GM12878 (cell line): ENCODE measurements around the gene ALDH3B2. TPM values are rescaled to one million over a fixed set of nuclear protein-coding genes. Genes with fewer than 3 reads are reported as not detected.

Experiments
- ATAC-seq: fragments of 200-7000 bp; cut with Tn5 transposase; 3 replicates; pipeline ENCODE4 v1.9.1; 2020; ENCODE audit warnings: mild to moderate bottlenecking, moderate library complexity
- BruUV-seq: library from RNA; stranded (reverse); fragments of 400-500 nt; replicated peaks from 2 replicates; lab custom pipeline; 2021; lab: Mats Ljungman, UMichigan
- CTCF ChIA-PET: fragments of 300-600 bp; sonication (Branson Sonifier 250); formaldehyde crosslinking; extraction: SDS; loops from one replicate; lab custom pipeline; 2021; ENCODE audit warnings: inconsistent platforms; lab: Yijun Ruan, JAX
- POLR2A ChIA-PET: fragments of 350-600 bp; formaldehyde crosslinking; extraction: SDS; loops from one replicate; lab custom pipeline; 2021; ENCODE audit warnings: inconsistent platforms; lab: Charles Lee
- RAD21 ChIA-PET: fragments of 300-600 bp; sonication (Branson Sonifier 250); formaldehyde crosslinking; loops from one replicate; lab custom pipeline; 2023; ENCODE audit warnings: antibody characterized with exemption; ENCODE audit not compliant: unreplicated experiment; lab: Charles Lee
- SMC1A ChIA-PET: fragments of 300-600 bp; sonication (Branson Sonifier 250); formaldehyde crosslinking; loops from one replicate; lab custom pipeline; 2023; ENCODE audit not compliant: unreplicated experiment, uncharacterized antibody; lab: Charles Lee
- DNase-seq: peaks from one replicate; pipeline ENCODE4 v3.0.0-alpha.2; 2011; ENCODE audit warnings: low read depth, low spot score
- FAIRE-seq: peaks from 3 replicates; lab custom pipeline; 2011; peaks lifted over from hg19 to GRCh38; lab: Jason Lieb, UNC
- H2AFZ ChIP-seq: 2 replicates; pipeline ENCODE4 v1.6.0; 2011; ENCODE audit warnings: low read depth, low read length, control low read depth; ENCODE audit not compliant: control insufficient read depth
- H3K27ac ChIP-seq: 2 replicates; pipeline ENCODE4 v1.5.1; 2011; ENCODE audit warnings: control low read depth; ENCODE audit not compliant: control insufficient read depth, insufficient read depth
- H3K27me3 ChIP-seq, 2 experiments: replicated peaks in 1 of 2; 2 replicates each; pipeline versions ENCODE4 v1.6.0 to v1.6.1; 2011; ENCODE audit warnings: low read length in 1 of 2; ENCODE audit not compliant: control insufficient read depth in 2 of 2, insufficient read depth in 2 of 2
- H3K36me3 ChIP-seq, 2 experiments: 2 replicates each; pipeline ENCODE4 v1.5.1; 2011; ENCODE audit warnings: low read length in 1 of 2; ENCODE audit not compliant: control insufficient read depth in 2 of 2, insufficient read depth in 2 of 2
- H3K4me1 ChIP-seq: 2 replicates; pipeline ENCODE4 v1.6.1; 2011; ENCODE audit warnings: mild to moderate bottlenecking, low read length, moderate library complexity, mixed read lengths; ENCODE audit not compliant: control insufficient read depth, insufficient read depth
- H3K4me2 ChIP-seq: 2 replicates; pipeline ENCODE4 v1.6.0; 2011; ENCODE audit warnings: control low read depth; ENCODE audit not compliant: control insufficient read depth, insufficient read depth
- H3K4me3 ChIP-seq: fragments of 200-600 bp; sonication (generic); 2 replicates; pipeline ENCODE4 v1.5.1; 2016
- H3K79me2 ChIP-seq: 2 replicates; pipeline ENCODE4 v1.6.0; 2011; ENCODE audit warnings: low read length; ENCODE audit not compliant: control insufficient read depth, insufficient read depth
- H3K9ac ChIP-seq: 2 replicates; pipeline ENCODE4 v1.8.0; 2011; ENCODE audit warnings: low read length, control low read depth, mixed read lengths; ENCODE audit not compliant: control insufficient read depth, insufficient read depth
- H3K9me3 ChIP-seq: replicated peaks from 3 replicates; pipeline ENCODE4 v1.5.1; 2011; ENCODE audit warnings: mild to moderate bottlenecking, low read length; ENCODE audit not compliant: control insufficient read depth, insufficient read depth
- H4K20me1 ChIP-seq: 2 replicates; pipeline ENCODE4 v1.6.0; 2011; ENCODE audit not compliant: control insufficient read depth, insufficient read depth
- BRCA1 ChIP-seq: IDR thresholded peaks from 2 replicates; pipeline ENCODE4 v1.6.1; 2011; ENCODE audit warnings: low read depth, low read length, improper control_type of control experiment
- EGR1 ChIP-seq, 2 experiments: IDR thresholded peaks; 1 replicate in 1 of 2; 2 replicates in 1 of 2; pipeline ENCODE4 v1.6.1; 2011 to 2012; ENCODE audit warnings: low read depth in 2 of 2, low read length in 2 of 2, borderline replicate concordance in 1 of 2, mild to moderate bottlenecking in 1 of 2, moderate library complexity in 1 of 2
- GATAD2B ChIP-seq: fragments of 450-650 bp; conservative IDR thresholded peaks from 2 replicates; pipeline ENCODE4 v1.6.1; 2017; ENCODE audit warnings: low read depth, mild to moderate bottlenecking, moderate library complexity
- IKZF2 ChIP-seq, 2 experiments: fragments of 450-650 bp; IDR thresholded peaks; 2 replicates each; pipeline ENCODE4 v1.6.1; 2017; ENCODE audit warnings: mild to moderate bottlenecking in 2 of 2, moderate library complexity in 2 of 2
- MAX ChIP-seq: IDR thresholded peaks from 2 replicates; pipeline ENCODE4 v1.6.1; 2012; ENCODE audit warnings: low read depth, low read length, improper control_type of control experiment
- PAX8 ChIP-seq: fragments of 450-650 bp; IDR thresholded peaks from 2 replicates; pipeline ENCODE4 v1.6.1; 2017; ENCODE audit warnings: mild to moderate bottlenecking, moderate library complexity
- STAT1 ChIP-seq: fragments of 450-650 bp; conservative IDR thresholded peaks from 2 replicates; pipeline ENCODE4 v1.6.1; 2014; ENCODE audit warnings: antibody characterized with exemption, mild to moderate bottlenecking
- TCF7 ChIP-seq: IDR thresholded peaks from 2 replicates; pipeline ENCODE4 v1.6.1; 2014; ENCODE audit warnings: antibody characterized with exemption, borderline replicate concordance
- ZBTB11 ChIP-seq: fragments of 450-650 bp; formaldehyde crosslinking; IDR thresholded peaks from 2 replicates; pipeline ENCODE4 v1.5.0; 2022; ENCODE audit warnings: mild to moderate bottlenecking, missing genetic modification characterization
- ZBTB40 ChIP-seq: fragments of 450-650 bp; IDR thresholded peaks from 2 replicates; pipeline ENCODE4 v1.6.1; 2016; ENCODE audit warnings: mild to moderate bottlenecking, moderate library complexity, borderline replicate concordance
- ZNF217 ChIP-seq: fragments of 450-650 bp; IDR thresholded peaks from 2 replicates; pipeline ENCODE4 v1.6.1; 2017; ENCODE audit warnings: antibody characterized with exemption, mild to moderate bottlenecking
- ZNF24 ChIP-seq: fragments of 450-650 bp; IDR thresholded peaks from 2 replicates; pipeline ENCODE4 v1.6.1; 2017; ENCODE audit warnings: antibody characterized with exemption, mild to moderate bottlenecking
- ZNF687 ChIP-seq: fragments of 450-650 bp; IDR thresholded peaks from 2 replicates; pipeline ENCODE4 v1.6.1; 2017; ENCODE audit warnings: mild to moderate bottlenecking, moderate library complexity
- WGBS: methylation state at CpG from one replicate; pipeline ENCODE4 v1.1.6; 2016; ENCODE audit warnings: low lambda C conversion rate; ENCODE audit not compliant: insufficient replicate concordance, insufficient coverage; ENCODE audit errors: missing lambda C conversion rate; 5-methylcytosine and 5-hydroxymethylcytosine counted together
- in situ Hi-C: fragments of 300-500 bp; cut with MboI; formaldehyde crosslinking; loops from 9 replicates; pipeline ENCODE4 v1.14.3; 2018; ENCODE audit warnings: mixed read lengths
- intact Hi-C: fragments of 100-400 bp; cut with micrococcal nuclease; formaldehyde crosslinking; loops from one replicate; pipeline ENCODE4 v1.14.2; 2022; ENCODE audit not compliant: unreplicated experiment
- polyA plus RNA-seq, 11 experiments: library from polyadenylated mRNA; depleted of rRNA in 4 of 11; unstranded in 6 of 11; stranded (reverse) in 5 of 11; fragments of >200 nt; fragmentation: Nextera tagmentation in 4 of 11; fragmentation: Illumina TruSeq in 1 of 11; extraction: Ambion mirVana in 4 of 11; extraction: Trizol in 1 of 11; gene quantifications; 1 replicate in 1 of 11; 2 replicates in 10 of 11; pipeline versions ENCODE4 v1.2.1 to v1.2.3, GENCODE V29; 2011 to 2016; ENCODE audit warnings: inconsistent platforms in 2 of 11, missing spikeins in 2 of 11, low read depth in 1 of 11
- total RNA-seq, 4 experiments: library from RNA; depleted of rRNA in 3 of 4; stranded (reverse); fragments of >200 nt in 3 of 4; fragmentation: Illumina TruSeq in 1 of 4; extraction: Trizol in 1 of 4; gene quantifications; 2 replicates each; pipeline versions ENCODE4 v1.2.1 to v1.2.3, GENCODE V29; 2013 to 2021

ALDH3B2 gene
- total and polyA plus RNA-seq, 10 of the 15 experiments (the other 5 are each of a cell fraction or from before 2014, with no cell fraction given) = 0.09 to 0.17 TPM; not detected in 8

- 54% methylated on average over 7 of the region's 7 CpGs for WGBS
- H3K27ac ChIP-seq = no peak overlapping the region
- in situ Hi-C loops (no loop called here), intact Hi-C loops (no loop called here)
- RAD21 ChIA-PET = interaction anchor here (5.1 kb wide), 1 partner anchor 54 kb away, joined by 25 read pairs; no protein-coding TSS in a partner anchor
- ATAC-seq = no peak
- no peaks in the 10 kb centered on the region for H4K20me1 ChIP-seq
- no peak overlapping the region for H2AFZ ChIP-seq
- SMC1A ChIA-PET = interaction anchor here (0.8 to 6.4 kb wide), 2 partner anchors 26 to 49 kb away, joined by 3 to 52 read pairs; no protein-coding TSS in a partner anchor
- BruUV-seq = no TSS peak
- CTCF ChIA-PET = interaction anchor here (0.6 to 6.4 kb wide), 3 partner anchors 17 to 58 kb away, joined by 3 to 35 read pairs (median 5); partner anchors contain the start of gene ACY3
- no peaks in the 10 kb centered on the region for H3K36me3 ChIP-seq
- no peaks in the 10 kb centered on the region for H3K9me3 ChIP-seq
- no peak for DNase-seq
- no peak overlapping the region; the same call in 1 of the 2 replicates for H3K4me2 ChIP-seq
- peaks cover 15% of the 10 kb centered on the region for H3K4me1 ChIP-seq
- no peak overlapping the region for H3K9ac ChIP-seq
- H3K79me2 ChIP-seq = no peaks in the 10 kb centered on the region
- no peak overlapping the region for H3K4me3 ChIP-seq
- FAIRE-seq = no peak
- POLR2A ChIA-PET = no interaction called here
- no peaks in the 10 kb centered on the region for H3K27me3 ChIP-seq
- TF ChIP-seq MAX = no peak
- no peak for TF ChIP-seq ZNF217
- no peak for TF ChIP-seq PAX8
- no peak for TF ChIP-seq ZNF24
- no peak for TF ChIP-seq GATAD2B
- TF ChIP-seq STAT1 = no peak
- no peak for TF ChIP-seq BRCA1
- no peak for TF ChIP-seq ZBTB40
- no peak for TF ChIP-seq IKZF2 (IDR thresholded peaks at IDR 0.05)
- TF ChIP-seq EGR1 (IDR thresholded peaks at IDR 0.05; ENCODE audit: borderline replicate concordance in 1 of 2, low read depth in 2 of 2, low read length in 2 of 2) = no peak
- no peak for TF ChIP-seq ZNF687
- TF ChIP-seq TCF7 = no peak
- TF ChIP-seq ZBTB11 (CRISPR knock-in tag) = no peak
These were observed 43.0 kb downstream of the ALDH3B2 start for GRCh38 chr11:67631411-67631810.
